HG03064 (cell line): Measurements from ENCODE around the gene NSL1.
"Not testable (repeated sequence)": the region's sequence is repeated elsewhere in the genome, so short reads cannot be mapped to it uniquely, and the experiment has no call there.

Source experiments
- ATAC-seq: cut with Tn5 transposase; IDR thresholded peaks from one replicate; pipeline ENCODE4 v1.9.1; 2021; ENCODE audit warnings: low read depth; ENCODE audit not compliant: unreplicated experiment

Gene NSL1

GRCh38 chr1:212752252-212752933 lies 39.2 kb downstream of the NSL1 start:
- ATAC-seq: no peak

- ATAC-seq: no peak
Measured at GRCh38 chr1:212749821-212750535, 41.6 kb downstream of the NSL1 start.

GRCh38 chr1:212746546-212746945 lies 45.0 kb downstream of the NSL1 start:
- ATAC-seq: no peak

GRCh38 chr1:212745303-212745702 lies 46.3 kb downstream of the NSL1 start:
- no peak for ATAC-seq

GRCh38 chr1:212743901-212744475 lies 47.6 kb downstream of the NSL1 start:
- ATAC-seq: no peak

- ATAC-seq: no peak
Measured at GRCh38 chr1:212738330-212738729, 53.2 kb downstream of the NSL1 start.

GRCh38 chr1:212737559-212737958 lies 54.0 kb downstream of the NSL1 start:
- ATAC-seq: no peak

GRCh38 chr1:212733109-212733508 lies 58.5 kb downstream of the NSL1 start:
- ATAC-seq: no peak

GRCh38 chr1:212731630-212732029 lies 59.9 kb downstream of the NSL1 start:
- ATAC-seq: no peak

- ATAC-seq: no peak
Measured at GRCh38 chr1:212728606-212729005, 63.0 kb downstream of the NSL1 start.

GRCh38 chr1:212727386-212728181 lies 64.0 kb downstream of the NSL1 start:
- ATAC-seq: no peak

- not testable (repeated sequence) for ATAC-seq
Measured at GRCh38 chr1:212724679-212725078, 66.9 kb downstream of the NSL1 start.

- no peak for ATAC-seq
Measured at GRCh38 chr1:212722270-212722957, 69.2 kb downstream of the NSL1 start.

GRCh38 chr1:212721388-212722247 lies 70.0 kb downstream of the NSL1 start:
- no peak for ATAC-seq

GRCh38 chr1:212719633-212720032 lies 71.9 kb downstream of the NSL1 start:
- no peak for ATAC-seq

- ATAC-seq: no peak
Measured at GRCh38 chr1:212718499-212718898, 73.1 kb downstream of the NSL1 start.

- no peak for ATAC-seq
Measured at GRCh38 chr1:212716161-212716560, 75.4 kb downstream of the NSL1 start.

- ATAC-seq: no peak
Measured at GRCh38 chr1:212713465-212714136, 78.0 kb downstream of the NSL1 start.
